ENCODE measurements around the gene INPP1. TPM values are rescaled to one million over a fixed set of nuclear protein-coding genes. Genes with fewer than 3 reads are reported as not detected.

INPP1 gene
- total RNA-seq, 1 experiment from 2014 or later = 2.3 TPM

- Mint-ChIP-seq H3K4me1 (peaks cover 5% of the 10 kb centered on the region), H3K36me3 (no peaks in the 10 kb centered on the region), H3K27me3 (ENCODE audit: low read depth) (no peaks in the 10 kb centered on the region), H3K9me3 (no peaks in the 10 kb centered on the region), H3K27ac (no peak overlapping the region), H3K4me3 (no peak overlapping the region)
- DNase-seq (ENCODE audit: low spot score) = no peak
- no peak for ATAC-seq
- TF ChIP-seq, protein P1, sequence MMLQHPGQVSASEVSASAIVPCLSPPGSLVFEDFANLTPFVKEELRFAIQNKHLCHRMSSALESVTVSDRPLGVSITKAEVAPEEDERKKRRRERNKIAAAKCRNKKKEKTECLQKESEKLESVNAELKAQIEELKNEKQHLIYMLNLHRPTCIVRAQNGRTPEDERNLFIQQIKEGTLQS (CRISPR knock-in tag; conservative IDR thresholded peaks at IDR 0.05) = no peak
- TF ChIP-seq ZBTB21 (CRISPR knock-in tag; IDR thresholded peaks at IDR 0.05; ENCODE audit: borderline replicate concordance) (no peak), SOX15 (CRISPR knock-in tag; IDR thresholded peaks at IDR 0.05) (no peak), ZNF396 (CRISPR knock-in tag; IDR thresholded peaks at IDR 0.05; ENCODE audit: borderline replicate concordance) (no peak), ZNF416 (CRISPR knock-in tag; IDR thresholded peaks at IDR 0.05) (no peak), GRHL2 (CRISPR knock-in tag; IDR thresholded peaks at IDR 0.05; ENCODE audit: insufficient replicate concordance, severe bottlenecking) (no peak), ZNF425 (CRISPR knock-in tag; conservative IDR thresholded peaks at IDR 0.05) (no peak), STAT6 (CRISPR knock-in tag; conservative IDR thresholded peaks at IDR 0.05; ENCODE audit: low read depth) (no peak), NFYB (CRISPR knock-in tag; conservative IDR thresholded peaks at IDR 0.05; ENCODE audit: low read depth) (no peak), ZNF671 (CRISPR knock-in tag; IDR thresholded peaks at IDR 0.05) (no peak), TEAD1 (CRISPR knock-in tag; IDR thresholded peaks at IDR 0.05) (no peak), ZNF317 (CRISPR knock-in tag; IDR thresholded peaks at IDR 0.05; ENCODE audit: borderline replicate concordance, low read depth) (no peak), SMAD3 (CRISPR knock-in tag; IDR thresholded peaks at IDR 0.05; ENCODE audit: borderline replicate concordance) (no peak), ESRRA (CRISPR knock-in tag; IDR thresholded peaks at IDR 0.05; ENCODE audit: borderline replicate concordance) (no peak), CREB1 (CRISPR knock-in tag; IDR thresholded peaks at IDR 0.05) (no peak), IRF2 (CRISPR knock-in tag; IDR thresholded peaks at IDR 0.05; ENCODE audit: borderline replicate concordance, low read depth) (no peak)
- TF ChIP-seq, protein P2, sequence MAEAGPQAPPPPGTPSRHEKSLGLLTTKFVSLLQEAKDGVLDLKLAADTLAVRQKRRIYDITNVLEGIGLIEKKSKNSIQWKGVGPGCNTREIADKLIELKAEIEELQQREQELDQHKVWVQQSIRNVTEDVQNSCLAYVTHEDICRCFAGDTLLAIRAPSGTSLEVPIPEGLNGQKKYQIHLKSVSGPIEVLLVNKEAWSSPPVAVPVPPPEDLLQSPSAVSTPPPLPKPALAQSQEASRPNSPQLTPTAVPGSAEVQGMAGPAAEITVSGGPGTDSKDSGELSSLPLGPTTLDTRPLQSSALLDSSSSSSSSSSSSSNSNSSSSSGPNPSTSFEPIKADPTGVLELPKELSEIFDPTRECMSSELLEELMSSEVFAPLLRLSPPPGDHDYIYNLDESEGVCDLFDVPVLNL (CRISPR knock-in tag; IDR thresholded peaks at IDR 0.05; ENCODE audit: borderline replicate concordance, low read depth) = no peak
- ChIA-PET CTCF (interaction anchor here (1.0 kb wide), 1 partner anchor 10 kb away, joined by 3 read pairs; no protein-coding TSS in a partner anchor), POLR2A (no interaction called here)
Measured at GRCh38 chr2:190354003-190354690, 10.8 kb downstream of the INPP1 start.

- TF ChIP-seq ZNF263 (CRISPR knock-in tag; IDR thresholded peaks at IDR 0.05; ENCODE audit: low read depth) (no peak), GRHL2 (CRISPR knock-in tag; IDR thresholded peaks at IDR 0.05; ENCODE audit: insufficient replicate concordance, severe bottlenecking) (no peak), ELF4 (CRISPR knock-in tag; IDR thresholded peaks at IDR 0.05; ENCODE audit: low read depth) (no peak), MYBL2 (CRISPR knock-in tag; IDR thresholded peaks at IDR 0.05) (no peak), MAX (CRISPR knock-in tag; IDR thresholded peaks at IDR 0.05) (no peak)
- TF ChIP-seq, protein P3, sequence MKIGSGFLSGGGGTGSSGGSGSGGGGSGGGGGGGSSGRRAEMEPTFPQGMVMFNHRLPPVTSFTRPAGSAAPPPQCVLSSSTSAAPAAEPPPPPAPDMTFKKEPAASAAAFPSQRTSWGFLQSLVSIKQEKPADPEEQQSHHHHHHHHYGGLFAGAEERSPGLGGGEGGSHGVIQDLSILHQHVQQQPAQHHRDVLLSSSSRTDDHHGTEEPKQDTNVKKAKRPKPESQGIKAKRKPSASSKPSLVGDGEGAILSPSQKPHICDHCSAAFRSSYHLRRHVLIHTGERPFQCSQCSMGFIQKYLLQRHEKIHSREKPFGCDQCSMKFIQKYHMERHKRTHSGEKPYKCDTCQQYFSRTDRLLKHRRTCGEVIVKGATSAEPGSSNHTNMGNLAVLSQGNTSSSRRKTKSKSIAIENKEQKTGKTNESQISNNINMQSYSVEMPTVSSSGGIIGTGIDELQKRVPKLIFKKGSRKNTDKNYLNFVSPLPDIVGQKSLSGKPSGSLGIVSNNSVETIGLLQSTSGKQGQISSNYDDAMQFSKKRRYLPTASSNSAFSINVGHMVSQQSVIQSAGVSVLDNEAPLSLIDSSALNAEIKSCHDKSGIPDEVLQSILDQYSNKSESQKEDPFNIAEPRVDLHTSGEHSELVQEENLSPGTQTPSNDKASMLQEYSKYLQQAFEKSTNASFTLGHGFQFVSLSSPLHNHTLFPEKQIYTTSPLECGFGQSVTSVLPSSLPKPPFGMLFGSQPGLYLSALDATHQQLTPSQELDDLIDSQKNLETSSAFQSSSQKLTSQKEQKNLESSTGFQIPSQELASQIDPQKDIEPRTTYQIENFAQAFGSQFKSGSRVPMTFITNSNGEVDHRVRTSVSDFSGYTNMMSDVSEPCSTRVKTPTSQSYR (CRISPR knock-in tag; IDR thresholded peaks at IDR 0.05) = no peak
- H3K4me1 Mint-ChIP-seq = peaks cover 11% of the 10 kb centered on the region
- 0 out of 2 replicates have a peak overlapping the region, but pooled peaks have one; percentile 63 for H3K27ac Mint-ChIP-seq
- DNase-seq (ENCODE audit: low spot score) (no peak), ATAC-seq (peak; percentile 60)
- no peaks in the 10 kb centered on the region for H3K27me3 Mint-ChIP-seq (ENCODE audit: low read depth)
- no peaks in the 10 kb centered on the region for H3K36me3 Mint-ChIP-seq
- CTCF ChIA-PET = interaction anchor here (1.4 kb wide), 1 partner anchor 36 kb away, joined by 3 read pairs; the partner anchor contains the start of gene HIBCH
- H3K9me3 Mint-ChIP-seq = no peaks in the 10 kb centered on the region
- no peak overlapping the region for H3K4me3 Mint-ChIP-seq
- POLR2A ChIA-PET = no interaction called here
Measured at GRCh38 chr2:190355968-190356644, 12.7 kb downstream of the INPP1 start.

Measured in WTC11 (cell line).